GM19455 (cell line): ENCODE data around the gene PTPRR.
"Not testable (repeated sequence)": the region's sequence is repeated elsewhere in the genome, so short reads cannot be mapped to it uniquely, and the experiment has no call there.

Experiments
- ATAC-seq: cut with Tn5 transposase; IDR thresholded peaks from one replicate; pipeline ENCODE4 v1.9.1; 2021; ENCODE audit not compliant: unreplicated experiment

The PTPRR gene

GRCh38 chr12:70749931-70750330, 170.6 kb downstream of the PTPRR start:
- no peak for ATAC-seq

GRCh38 chr12:70748809-70749208, 171.7 kb downstream of the PTPRR start:
- ATAC-seq, result no peak

GRCh38 chr12:70747445-70748260, 172.9 kb downstream of the PTPRR start:
- ATAC-seq, result no peak

- ATAC-seq, result no peak
Observed at GRCh38 chr12:70745048-70745447, 175.5 kb downstream of the PTPRR start.

- ATAC-seq, result no peak
Observed at GRCh38 chr12:70744178-70744577, 176.4 kb downstream of the PTPRR start.

- no peak for ATAC-seq
Observed at GRCh38 chr12:70741256-70741655, 179.3 kb downstream of the PTPRR start.

GRCh38 chr12:70739756-70740155, 180.8 kb downstream of the PTPRR start:
- no peak for ATAC-seq

GRCh38 chr12:70736351-70737133, 184.0 kb downstream of the PTPRR start:
- ATAC-seq, result no peak

GRCh38 chr12:70735197-70735596, 185.3 kb downstream of the PTPRR start:
- not testable (repeated sequence) for ATAC-seq

GRCh38 chr12:70733385-70733784, 187.2 kb downstream of the PTPRR start:
- ATAC-seq, result peak; percentile 88

GRCh38 chr12:70732287-70732686, 188.3 kb downstream of the PTPRR start:
- ATAC-seq, result no peak

GRCh38 chr12:70730675-70731180, 189.8 kb downstream of the PTPRR start:
- ATAC-seq, result no peak

- ATAC-seq, result no peak
Observed at GRCh38 chr12:70724444-70724843, 196.1 kb downstream of the PTPRR start.

GRCh38 chr12:70722584-70723343, 197.8 kb downstream of the PTPRR start:
- no peak for ATAC-seq

- no peak for ATAC-seq
Observed at GRCh38 chr12:70721656-70722357, 198.7 kb downstream of the PTPRR start.

- ATAC-seq, result no peak
Observed at GRCh38 chr12:70721216-70721615, 199.3 kb downstream of the PTPRR start.

- no peak for ATAC-seq
Observed at GRCh38 chr12:70719672-70720420, 200.7 kb downstream of the PTPRR start.

- no peak for ATAC-seq
Observed at GRCh38 chr12:70719071-70719470, 201.5 kb downstream of the PTPRR start.

GRCh38 chr12:70711831-70712230, 208.7 kb downstream of the PTPRR start:
- ATAC-seq, result no peak

- no peak for ATAC-seq
Observed at GRCh38 chr12:70709022-70709421, 211.5 kb downstream of the PTPRR start.
